Spleen (tissue), 11 donors: Measurements from ENCODE around the gene DNAAF5. TPM values are rescaled to one million over a fixed set of nuclear protein-coding genes. Genes with fewer than 3 reads are reported as not detected.

ENCODE experiments used
- DNase-seq: peaks from one replicate; pipeline ENCODE4 v3.0.0-alpha.2; 2020
- H3K27ac ChIP-seq, 8 donors: fragments of 200-600 bp; sonication (generic) in 7 of 8; 1 replicate in 4 of 8; 2 replicates in 4 of 8; pipeline versions ENCODE4 v1.5.0 to v1.8.0; 2016 to 2021; ENCODE audit warnings: inconsistent platforms in 4 of 8, mild to moderate bottlenecking in 4 of 8, moderate library complexity in 1 of 8
- H3K27me3 ChIP-seq, 7 donors: fragments of 200-600 bp; sonication (generic) in 6 of 7; replicated peaks in 1 of 7; 1 replicate in 4 of 7; 2 replicates in 3 of 7; pipeline versions ENCODE4 v1.5.0 to v1.8.0; 2016 to 2021; ENCODE audit warnings: inconsistent platforms in 3 of 7, mild to moderate bottlenecking in 1 of 7
- H3K36me3 ChIP-seq, 6 donors: fragments of 200-600 bp; sonication (generic) in 5 of 6; 1 replicate in 4 of 6; 2 replicates in 2 of 6; pipeline versions ENCODE4 v1.5.0 to v1.8.0; 2016 to 2021; ENCODE audit warnings: inconsistent platforms in 2 of 6
- H3K4me1 ChIP-seq, 6 donors: fragments of 200-600 bp; sonication (generic) in 5 of 6; 1 replicate in 3 of 6; 2 replicates in 3 of 6; pipeline versions ENCODE4 v1.5.0 to v1.8.0; 2016 to 2021; ENCODE audit warnings: inconsistent platforms in 3 of 6
- H3K4me3 ChIP-seq, 8 donors: fragments of 200-600 bp; sonication (generic) in 7 of 8; 1 replicate in 4 of 8; 2 replicates in 4 of 8; pipeline versions ENCODE4 v1.5.0 to v1.8.0; 2016 to 2021; ENCODE audit warnings: inconsistent platforms in 4 of 8, mild to moderate bottlenecking in 4 of 8, moderate library complexity in 2 of 8
- H3K9me3 ChIP-seq, 8 donors: fragments of 200-600 bp; sonication (generic) in 7 of 8; 1 replicate in 4 of 8; 2 replicates in 4 of 8; pipeline versions ENCODE4 v1.5.0 to v1.8.0; 2016 to 2021; ENCODE audit warnings: inconsistent platforms in 4 of 8
- POLR2A ChIP-seq, 3 donors: fragments of 450-650 bp; IDR thresholded peaks; one replicate each; pipeline ENCODE4 v1.5.1; 2017; ENCODE audit warnings: antibody characterized with exemption in 3 of 3, mild to moderate bottlenecking in 1 of 3
- POLR2AphosphoS5 ChIP-seq, 3 donors: sonication (generic); formaldehyde crosslinking; IDR thresholded peaks; one replicate each; pipeline ENCODE4 v1.5.1; 2017; ENCODE audit warnings: antibody characterized with exemption in 3 of 3
- WGBS, 5 donors: extraction: QIAGEN DNeasy Blood & Tissue Kit in 3 of 5; methylation state at CpG; one replicate each; pipeline versions ENCODE4 v1.1.5 to v1.1.7; 2013 to 2018; 5-methylcytosine and 5-hydroxymethylcytosine counted together
- intact Hi-C: fragments of 100-400 bp; cut with DNase I; formaldehyde crosslinking; loops from one replicate; pipeline ENCODE4 v1.15.0; 2023; ENCODE audit warnings: low total_unique reads
- polyA plus RNA-seq, 3 donors: library from polyadenylated mRNA; stranded (reverse); fragments of 200-250 nt; gene quantifications; one replicate each; pipeline ENCODE4 v1.2.1, GENCODE V29; 2013
- total RNA-seq, 7 donors: library from RNA; depleted of rRNA in 3 of 7; stranded (reverse); fragments of >200 nt in 3 of 7; fragmentation: NEBNext Ultra II Directional in 4 of 7; extraction: Animal tissue kit (Norgen Biotek cat#: 25700) in 4 of 7; gene quantifications; one replicate each; pipeline versions ENCODE4 v1.1.0 to v1.2.1, GENCODE V29; 2016 to 2021
- TF ChIP-seq, protein P1 (sequence below), 11 experiments: fragments of 200-600 bp in 7 of 11; fragments of 450-650 bp in 4 of 11; sonication (generic) in 4 of 11; IDR thresholded peaks in 8 of 11; conservative IDR thresholded peaks in 3 of 11; 1 replicate in 7 of 11; 2 replicates in 4 of 11; pipeline versions ENCODE4 v1.4.0 to v1.8.0; 2016 to 2021; ENCODE audit warnings: antibody characterized with exemption in 11 of 11, inconsistent platforms in 4 of 11, mild to moderate bottlenecking in 1 of 11
- donor health status: healthy with polysubstance abuse.
- donor health status: DM: no; HTN: no; CAD: no; lungs with moderate emphysema.
- donor health status: DM: no; HTN: no; CAD: no.
- donor health status: Bipolar disorder and iron deficiency.
- donor health status: healthy.
- donor health status: DM: no; HTN: no; CAD: no.
- donor health status: DM: yes; HTN: yes; CAD: no.

Gene DNAAF5
- total and polyA plus RNA-seq, 10 donors: 7.5 to 22.4 (median 18.1) TPM

DNA sequence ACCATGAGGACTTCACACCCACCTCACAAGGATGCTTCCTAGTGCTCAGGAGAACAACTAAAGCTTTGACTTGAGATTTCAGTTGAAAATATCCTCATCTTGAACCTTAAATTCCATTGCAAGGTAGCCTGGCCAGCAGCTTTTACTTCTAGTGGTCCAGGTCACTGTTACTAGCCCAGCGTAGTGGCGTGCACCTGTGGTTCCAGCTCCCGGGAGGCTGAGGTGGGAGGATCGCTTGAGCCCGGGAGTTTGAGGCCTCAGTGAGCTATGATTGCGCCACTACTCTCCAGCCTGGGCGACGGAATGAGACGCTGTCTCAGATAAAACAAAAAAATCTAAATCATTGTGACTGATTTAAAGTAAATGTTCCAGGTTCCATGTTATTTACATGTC lies 28.9 kb downstream of the DNAAF5 start:
- Histone ChIP-seq H3K27ac (no peak overlapping the region), H3K4me1 (no peaks in the 10 kb centered on the region), H3K27me3 (no peaks in the 10 kb centered on the region), H3K36me3 (peaks cover 0 to 96% (median 43%) of the 10 kb centered on the region in 6 donors), H3K4me3 (no peak overlapping the region), H3K9me3 (no peaks in the 10 kb centered on the region)
- intact Hi-C loops: no loop called here
- WGBS, 5 donors: 80 to 91% (median 85%) methylated on average over 9 of the region's 9 CpGs
- DNase-seq: peak; percentile 46
- TF ChIP-seq POLR2A (IDR thresholded peaks at IDR 0.05) (no peak), POLR2AphosphoS5 (IDR thresholded peaks at IDR 0.05) (no peak)
- TF ChIP-seq, protein P1, sequence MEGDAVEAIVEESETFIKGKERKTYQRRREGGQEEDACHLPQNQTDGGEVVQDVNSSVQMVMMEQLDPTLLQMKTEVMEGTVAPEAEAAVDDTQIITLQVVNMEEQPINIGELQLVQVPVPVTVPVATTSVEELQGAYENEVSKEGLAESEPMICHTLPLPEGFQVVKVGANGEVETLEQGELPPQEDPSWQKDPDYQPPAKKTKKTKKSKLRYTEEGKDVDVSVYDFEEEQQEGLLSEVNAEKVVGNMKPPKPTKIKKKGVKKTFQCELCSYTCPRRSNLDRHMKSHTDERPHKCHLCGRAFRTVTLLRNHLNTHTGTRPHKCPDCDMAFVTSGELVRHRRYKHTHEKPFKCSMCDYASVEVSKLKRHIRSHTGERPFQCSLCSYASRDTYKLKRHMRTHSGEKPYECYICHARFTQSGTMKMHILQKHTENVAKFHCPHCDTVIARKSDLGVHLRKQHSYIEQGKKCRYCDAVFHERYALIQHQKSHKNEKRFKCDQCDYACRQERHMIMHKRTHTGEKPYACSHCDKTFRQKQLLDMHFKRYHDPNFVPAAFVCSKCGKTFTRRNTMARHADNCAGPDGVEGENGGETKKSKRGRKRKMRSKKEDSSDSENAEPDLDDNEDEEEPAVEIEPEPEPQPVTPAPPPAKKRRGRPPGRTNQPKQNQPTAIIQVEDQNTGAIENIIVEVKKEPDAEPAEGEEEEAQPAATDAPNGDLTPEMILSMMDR (IDR thresholded peaks at IDR 0.05 in 8 of 11, conservative IDR thresholded peaks at IDR 0.05 in 3 of 11): no peak

DNA sequence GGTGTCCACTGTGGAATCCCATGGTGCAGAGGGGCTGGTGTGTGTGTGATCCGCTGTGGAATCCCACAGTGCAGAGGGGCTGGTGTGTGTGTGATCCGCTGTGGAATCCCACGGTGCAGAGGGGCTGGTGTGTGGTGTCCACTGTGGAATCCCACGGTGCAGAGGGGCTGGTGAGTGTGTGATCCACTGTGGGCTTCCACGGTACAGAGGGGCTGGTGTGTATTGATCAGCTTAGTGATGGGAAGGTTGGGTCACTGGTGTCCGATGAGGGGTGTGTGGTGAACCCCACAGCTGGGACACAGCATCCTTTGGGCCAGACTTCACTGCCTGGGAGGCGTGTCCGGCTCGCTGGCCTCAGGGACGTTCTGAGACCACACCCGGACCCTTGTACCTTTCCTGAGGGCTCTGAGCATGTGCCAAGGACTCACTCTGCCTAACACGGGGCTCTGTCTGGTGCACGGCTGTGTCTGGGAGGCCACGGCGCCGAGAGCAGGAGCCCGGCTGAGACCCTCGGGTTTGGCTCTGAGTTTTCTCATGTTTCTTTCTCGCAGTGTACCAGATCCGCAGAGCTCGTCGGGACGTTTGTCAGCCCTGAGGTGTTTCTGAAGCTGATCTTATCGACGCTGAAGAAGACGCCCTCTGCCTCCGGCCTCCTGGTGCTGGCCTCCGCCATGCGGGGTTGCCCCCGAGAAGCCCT lies 29.9 kb downstream of the DNAAF5 start:
- H3K27ac ChIP-seq: no peak overlapping the region
- H3K9me3 ChIP-seq: no peaks in the 10 kb centered on the region
- H3K27me3 ChIP-seq: no peaks in the 10 kb centered on the region
- H3K36me3 ChIP-seq: peaks cover 0 to 96% (median 42%) of the 10 kb centered on the region in 6 donors
- peak; percentile 59 for DNase-seq
- intact Hi-C loops: no loop called here
- H3K4me3 ChIP-seq: no peak overlapping the region
- TF ChIP-seq, protein P1 (IDR thresholded peaks at IDR 0.05 in 8 of 11, conservative IDR thresholded peaks at IDR 0.05 in 3 of 11): no peak
- TF ChIP-seq POLR2AphosphoS5 (IDR thresholded peaks at IDR 0.05) (no peak), POLR2A (IDR thresholded peaks at IDR 0.05) (no peak)
- WGBS, 5 donors: 91 to 94% (median 92%) methylated on average over 14 to 30 of the region's 30 CpGs
- no peaks in the 10 kb centered on the region for H3K4me1 ChIP-seq

DNA sequence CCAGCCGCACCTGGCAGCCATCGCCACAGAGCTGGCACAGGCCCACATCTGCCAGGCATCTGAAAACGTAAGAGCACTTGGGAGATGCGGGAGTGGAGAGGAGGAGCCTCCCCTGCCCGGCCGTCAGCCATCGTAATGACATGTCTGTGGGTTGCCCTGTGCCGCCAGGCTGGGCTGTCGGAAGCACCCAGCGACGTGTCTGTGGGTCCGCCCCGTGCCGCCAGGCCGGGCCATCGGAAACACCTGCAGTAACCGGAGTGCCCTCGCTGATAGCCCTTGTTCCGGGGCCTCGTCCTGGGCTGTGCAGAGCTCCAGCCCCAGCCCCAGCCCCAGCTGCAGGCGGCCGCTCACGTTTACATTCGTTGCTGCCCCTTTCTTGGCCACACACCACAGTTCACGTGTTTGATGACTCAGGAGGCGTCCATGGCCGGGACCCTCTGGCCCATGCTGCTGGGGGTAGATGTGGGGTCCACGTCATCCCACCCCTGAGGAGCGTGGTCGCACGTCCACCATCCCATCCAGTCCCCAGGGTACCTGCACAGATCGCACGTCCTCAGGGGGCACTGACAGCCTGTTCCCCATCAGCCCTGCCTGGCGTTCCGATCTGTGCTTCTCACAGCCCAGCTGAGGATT lies 30.5 kb downstream of the DNAAF5 start:
- Histone ChIP-seq H3K27me3 (no peaks in the 10 kb centered on the region), H3K9me3 (no peaks in the 10 kb centered on the region), H3K36me3 (peaks cover 0 to 99% (median 47%) of the 10 kb centered on the region in 6 donors), H3K4me1 (no peaks in the 10 kb centered on the region), H3K4me3 (no peak overlapping the region), H3K27ac (no peak overlapping the region)
- intact Hi-C loops: no loop called here
- TF ChIP-seq POLR2AphosphoS5 (IDR thresholded peaks at IDR 0.05) (no peak), POLR2A (IDR thresholded peaks at IDR 0.05) (no peak)
- TF ChIP-seq, protein P1 (IDR thresholded peaks at IDR 0.05 in 8 of 11, conservative IDR thresholded peaks at IDR 0.05 in 3 of 11): no peak
- peak; percentile 65 for DNase-seq
- 96 to 97% (median 97%) methylated on average over 25 to 35 of the region's 35 CpGs for WGBS, 5 donors

DNA sequence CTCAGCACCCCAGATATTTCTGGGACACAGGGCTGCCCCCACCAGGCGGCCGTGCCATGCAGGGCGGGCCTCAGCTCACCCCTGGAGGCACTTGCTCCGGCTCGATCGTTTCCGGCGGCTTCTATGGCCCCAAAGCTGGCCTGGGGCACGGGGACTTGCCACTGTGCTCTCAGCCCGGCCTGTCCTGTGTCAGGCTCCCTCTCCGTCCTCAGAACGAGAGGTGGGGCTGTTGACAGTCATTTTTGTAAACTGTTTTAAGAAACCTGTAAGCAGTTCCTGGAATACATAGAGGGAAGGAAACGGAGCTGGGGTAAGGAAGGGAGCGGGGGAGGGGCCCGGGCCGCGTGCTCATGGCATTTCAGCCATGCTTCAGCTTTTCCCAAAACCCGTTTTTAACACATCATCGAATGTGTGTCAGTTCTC lies 31.3 kb downstream of the DNAAF5 start:
- H3K4me3 ChIP-seq: no peak overlapping the region
- no peak overlapping the region for H3K27ac ChIP-seq
- TF ChIP-seq, protein P1 (IDR thresholded peaks at IDR 0.05 in 8 of 11, conservative IDR thresholded peaks at IDR 0.05 in 3 of 11): no peak
- TF ChIP-seq POLR2A (IDR thresholded peaks at IDR 0.05): no peak
- TF ChIP-seq POLR2AphosphoS5 (IDR thresholded peaks at IDR 0.05): no peak
- peaks cover 0 to 99% (median 54%) of the 10 kb centered on the region in 6 donors for H3K36me3 ChIP-seq
- peak; percentile 59 for DNase-seq
- intact Hi-C loops: no loop called here
- H3K27me3 ChIP-seq: no peaks in the 10 kb centered on the region
- H3K4me1 ChIP-seq: no peaks in the 10 kb centered on the region
- no peaks in the 10 kb centered on the region for H3K9me3 ChIP-seq
- WGBS, 5 donors: 85 to 88% (median 86%) methylated on average over 13 to 19 of the region's 19 CpGs
